ENCODE measurements around the gene FEZ2.

Gene FEZ2

GRCh38 chr2:36578343-36579296 is 19.3 kb downstream of the FEZ2 start:
- Mint-ChIP-seq H3K4me1 (no peaks in the 10 kb centered on the region), H3K4me3 (no peak overlapping the region), H3K36me3 (peaks cover 60% of the 10 kb centered on the region), H3K27me3 (no peaks in the 10 kb centered on the region), H3K27ac (no peak overlapping the region), H3K9me3 (no peaks in the 10 kb centered on the region)
- no peak for ATAC-seq (ENCODE audit: low read depth)
- no peak for DNase-seq (ENCODE audit: low spot score in 2 of 2)

GRCh38 chr2:36577884-36578283 is 20.1 kb downstream of the FEZ2 start:
- H3K36me3 Mint-ChIP-seq = peaks cover 58% of the 10 kb centered on the region
- H3K27me3 Mint-ChIP-seq = no peaks in the 10 kb centered on the region
- ATAC-seq (ENCODE audit: low read depth) (no peak), DNase-seq (ENCODE audit: low spot score in 2 of 2) (no peak)
- H3K4me1 Mint-ChIP-seq = no peaks in the 10 kb centered on the region
- H3K9me3 Mint-ChIP-seq = no peaks in the 10 kb centered on the region
- H3K4me3 Mint-ChIP-seq = no peak overlapping the region
- H3K27ac Mint-ChIP-seq = no peak overlapping the region

- H3K9me3 Mint-ChIP-seq = no peaks in the 10 kb centered on the region
- no peak for ATAC-seq (ENCODE audit: low read depth)
These were observed 23.4 kb downstream of the FEZ2 start for GRCh38 chr2:36574560-36574959.

DNA sequence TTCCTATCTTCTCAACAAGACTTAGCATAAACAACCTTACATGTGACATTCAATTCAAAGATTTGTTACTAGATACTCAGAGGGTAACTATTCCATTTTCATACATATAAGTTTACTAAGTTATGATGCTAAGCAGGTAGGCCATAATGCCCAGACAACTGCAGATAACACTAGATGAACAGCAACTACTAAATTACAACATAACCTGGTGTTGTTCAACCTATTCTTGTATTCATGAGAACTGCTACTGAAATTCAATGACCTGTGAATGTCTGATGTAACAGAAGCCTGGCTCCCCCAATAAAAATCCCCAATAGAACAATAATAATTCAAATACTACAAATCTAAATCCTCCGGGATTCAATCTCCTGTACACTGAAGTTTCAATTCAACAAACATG is 24.8 kb downstream of the FEZ2 start:
- DNase-seq (ENCODE audit: low spot score in 2 of 2) = no peak
- Mint-ChIP-seq H3K9me3 (no peaks in the 10 kb centered on the region), H3K36me3 (peaks cover 30% of the 10 kb centered on the region), H3K4me3 (no peak overlapping the region), H3K27ac (no peak overlapping the region), H3K27me3 (no peaks in the 10 kb centered on the region), H3K4me1 (no peaks in the 10 kb centered on the region)
- ATAC-seq (ENCODE audit: low read depth) = no peak

More at GRCh38 chr2:36574560-36574959, 23.4 kb downstream of the FEZ2 start:
- no peak for DNase-seq (ENCODE audit: low spot score in 2 of 2)
- Mint-ChIP-seq H3K36me3 (peaks cover 41% of the 10 kb centered on the region), H3K4me1 (no peaks in the 10 kb centered on the region), H3K27ac (no peak overlapping the region), H3K4me3 (no peak overlapping the region), H3K27me3 (no peaks in the 10 kb centered on the region)

- H3K4me3 Mint-ChIP-seq = no peak overlapping the region
- H3K36me3 Mint-ChIP-seq = peaks cover 28% of the 10 kb centered on the region
- no peaks in the 10 kb centered on the region for H3K9me3 Mint-ChIP-seq
- no peak overlapping the region for H3K27ac Mint-ChIP-seq
- ATAC-seq (ENCODE audit: low read depth) = no peak
- DNase-seq (ENCODE audit: low spot score in 2 of 2) = no peak
- no peaks in the 10 kb centered on the region for H3K4me1 Mint-ChIP-seq
- H3K27me3 Mint-ChIP-seq = no peaks in the 10 kb centered on the region
These were observed 25.3 kb downstream of the FEZ2 start for GRCh38 chr2:36572719-36573059.

- Mint-ChIP-seq H3K36me3 (peaks cover 27% of the 10 kb centered on the region), H3K27ac (no peak overlapping the region), H3K9me3 (no peaks in the 10 kb centered on the region), H3K4me1 (no peaks in the 10 kb centered on the region), H3K27me3 (no peaks in the 10 kb centered on the region), H3K4me3 (no peak overlapping the region)
- no peak for ATAC-seq (ENCODE audit: low read depth)
- no peak for DNase-seq (ENCODE audit: low spot score in 2 of 2)
These were observed 25.8 kb downstream of the FEZ2 start for GRCh38 chr2:36572054-36572718.

DNA sequence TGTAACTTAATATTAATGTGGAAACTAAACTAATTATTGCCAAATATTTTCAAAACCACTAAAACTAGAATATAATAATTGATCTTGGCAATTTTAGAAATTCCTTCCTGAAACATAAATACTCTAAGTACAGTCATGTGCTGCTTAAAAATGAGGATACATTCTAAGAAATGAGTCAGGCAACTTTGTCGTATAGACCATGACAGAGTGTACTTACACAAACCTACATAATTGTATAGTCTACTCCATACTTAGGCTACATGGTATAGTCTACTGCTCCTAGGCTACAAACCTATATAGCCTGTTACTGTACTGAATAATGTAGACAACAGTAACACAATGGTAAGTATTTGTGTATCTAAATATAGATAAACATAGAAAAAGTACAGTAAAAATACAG is 27.6 kb downstream of the FEZ2 start:
- H3K36me3 Mint-ChIP-seq = peaks cover 37% of the 10 kb centered on the region

GRCh38 chr2:36569267-36569856 is 28.6 kb downstream of the FEZ2 start:
- Mint-ChIP-seq H3K4me1 (no peaks in the 10 kb centered on the region), H3K27me3 (no peaks in the 10 kb centered on the region), H3K4me3 (no peak overlapping the region), H3K9me3 (no peaks in the 10 kb centered on the region), H3K27ac (no peak overlapping the region), H3K36me3 (peaks cover 36% of the 10 kb centered on the region)
- DNase-seq (ENCODE audit: low spot score in 2 of 2) (no peak), ATAC-seq (ENCODE audit: low read depth) (no peak)

More for the DNA sequence above, 27.6 kb downstream of the FEZ2 start:
- ATAC-seq (ENCODE audit: low read depth) = no peak
- Mint-ChIP-seq H3K4me3 (no peak overlapping the region), H3K4me1 (no peaks in the 10 kb centered on the region), H3K9me3 (no peaks in the 10 kb centered on the region), H3K27ac (no peak overlapping the region), H3K27me3 (no peaks in the 10 kb centered on the region)
- DNase-seq (ENCODE audit: low spot score in 2 of 2) = no peak

DNA sequence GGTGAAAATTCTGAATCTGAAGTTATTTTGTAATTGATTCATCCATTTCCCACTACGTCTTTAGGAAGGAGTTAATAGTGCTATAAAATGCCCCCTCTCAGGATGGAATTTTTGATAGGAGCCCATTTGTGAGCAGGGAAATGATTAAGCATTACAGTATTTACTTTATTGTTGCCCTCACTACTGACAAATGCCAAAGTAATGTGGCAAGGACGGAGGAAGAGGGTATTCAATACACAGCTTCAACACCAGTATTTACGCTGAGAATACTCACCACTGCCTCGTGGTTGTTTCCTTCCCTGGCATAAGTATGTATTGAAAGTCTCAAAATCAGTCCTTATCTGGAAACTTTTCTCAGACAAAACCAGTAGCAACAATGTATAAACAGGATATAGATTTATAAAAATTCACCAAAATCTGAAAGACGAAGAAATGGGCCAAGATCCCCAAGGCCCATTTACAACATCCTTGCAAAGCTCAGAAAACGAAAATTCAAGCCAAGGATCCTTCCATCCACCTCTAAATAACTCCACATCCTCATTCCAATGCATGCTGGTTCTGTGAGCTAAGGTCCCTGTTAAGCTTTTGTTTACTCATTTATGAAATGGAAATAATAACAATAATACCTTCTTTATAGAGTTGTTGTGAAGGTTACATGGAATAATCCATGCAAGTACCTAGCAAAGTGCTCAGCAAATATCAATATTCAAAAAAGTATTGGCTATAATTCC is 29.3 kb downstream of the FEZ2 start:
- Mint-ChIP-seq H3K4me3 (no peak overlapping the region), H3K36me3 (peaks cover 35% of the 10 kb centered on the region), H3K4me1 (no peaks in the 10 kb centered on the region), H3K9me3 (no peaks in the 10 kb centered on the region), H3K27ac (no peak overlapping the region), H3K27me3 (no peaks in the 10 kb centered on the region)
- DNase-seq (ENCODE audit: low spot score in 2 of 2) (no peak), ATAC-seq (ENCODE audit: low read depth) (no peak)

GRCh38 chr2:36567711-36568408 is 30.1 kb downstream of the FEZ2 start:
- Mint-ChIP-seq H3K4me3 (no peak overlapping the region), H3K27me3 (no peaks in the 10 kb centered on the region), H3K27ac (no peak overlapping the region), H3K36me3 (peaks cover 34% of the 10 kb centered on the region), H3K4me1 (no peaks in the 10 kb centered on the region), H3K9me3 (no peaks in the 10 kb centered on the region)
- ATAC-seq (ENCODE audit: low read depth) (no peak), DNase-seq (ENCODE audit: low spot score in 2 of 2) (no peak)

GRCh38 chr2:36566887-36567286 is 31.1 kb downstream of the FEZ2 start:
- Mint-ChIP-seq H3K27ac (no peak overlapping the region), H3K4me3 (no peak overlapping the region), H3K36me3 (peaks cover 31% of the 10 kb centered on the region), H3K27me3 (no peaks in the 10 kb centered on the region), H3K4me1 (no peaks in the 10 kb centered on the region), H3K9me3 (no peaks in the 10 kb centered on the region)
- no peak for ATAC-seq (ENCODE audit: low read depth)
- no peak for DNase-seq (ENCODE audit: low spot score in 2 of 2)

DNA sequence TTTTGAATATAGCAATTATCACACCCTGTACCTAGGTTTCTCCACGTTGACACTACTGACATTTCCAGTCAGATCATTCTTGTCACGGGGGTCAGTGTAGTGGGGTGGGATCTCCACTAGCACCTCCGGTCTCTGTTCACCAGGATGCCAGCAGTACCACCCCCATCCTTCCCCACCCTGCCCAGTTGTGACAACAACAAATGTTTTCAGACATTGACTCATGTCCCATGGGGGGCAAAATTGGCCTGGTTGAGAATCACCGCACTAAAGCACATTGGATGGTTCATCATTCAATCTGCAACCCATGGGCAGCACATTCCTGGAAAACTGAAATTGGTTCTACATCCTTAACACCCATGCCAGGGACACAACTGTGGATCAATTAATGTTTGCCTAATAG is 32.3 kb downstream of the FEZ2 start:
- H3K4me3 Mint-ChIP-seq = no peak overlapping the region
- no peak for ATAC-seq (ENCODE audit: low read depth)
- DNase-seq (ENCODE audit: low spot score in 2 of 2) = no peak
- H3K27me3 Mint-ChIP-seq = no peaks in the 10 kb centered on the region
- no peak overlapping the region for H3K27ac Mint-ChIP-seq
- peaks cover 33% of the 10 kb centered on the region for H3K36me3 Mint-ChIP-seq
- no peaks in the 10 kb centered on the region for H3K4me1 Mint-ChIP-seq
- no peaks in the 10 kb centered on the region for H3K9me3 Mint-ChIP-seq

DNA sequence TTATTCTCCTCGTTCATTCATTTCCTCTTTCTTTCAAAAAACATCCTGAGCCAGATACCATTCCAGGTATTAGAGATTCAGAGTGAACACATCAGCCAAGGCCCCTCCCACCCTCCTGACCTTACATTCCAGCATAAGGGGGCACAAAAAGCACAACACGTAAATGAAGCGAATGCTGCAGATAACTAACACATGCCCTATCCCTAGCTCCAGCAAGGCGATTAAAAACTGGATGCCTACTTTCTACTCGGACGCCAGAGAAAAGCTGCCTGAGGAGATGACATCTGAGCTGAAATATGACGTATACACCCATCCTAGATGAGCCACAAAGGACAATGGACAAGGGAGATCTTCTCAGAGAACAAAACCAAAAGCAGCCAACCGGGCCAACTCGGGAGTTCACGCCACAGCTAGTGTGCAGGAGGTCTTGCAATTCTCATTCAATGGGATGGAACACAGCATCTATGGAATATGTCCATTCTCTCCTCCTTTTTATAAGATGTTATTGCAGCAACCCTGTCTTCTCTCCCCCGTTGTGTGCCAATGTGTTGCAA is 33.5 kb downstream of the FEZ2 start:
- Mint-ChIP-seq H3K9me3 (no peaks in the 10 kb centered on the region), H3K4me1 (no peaks in the 10 kb centered on the region), H3K36me3 (peaks cover 38% of the 10 kb centered on the region), H3K27ac (no peak overlapping the region), H3K27me3 (no peaks in the 10 kb centered on the region), H3K4me3 (no peak overlapping the region)
- no peak for DNase-seq (ENCODE audit: low spot score in 2 of 2)
- no peak for ATAC-seq (ENCODE audit: low read depth)
